ENCODE data around the gene BRCA2.

BRCA2 gene

DNA sequence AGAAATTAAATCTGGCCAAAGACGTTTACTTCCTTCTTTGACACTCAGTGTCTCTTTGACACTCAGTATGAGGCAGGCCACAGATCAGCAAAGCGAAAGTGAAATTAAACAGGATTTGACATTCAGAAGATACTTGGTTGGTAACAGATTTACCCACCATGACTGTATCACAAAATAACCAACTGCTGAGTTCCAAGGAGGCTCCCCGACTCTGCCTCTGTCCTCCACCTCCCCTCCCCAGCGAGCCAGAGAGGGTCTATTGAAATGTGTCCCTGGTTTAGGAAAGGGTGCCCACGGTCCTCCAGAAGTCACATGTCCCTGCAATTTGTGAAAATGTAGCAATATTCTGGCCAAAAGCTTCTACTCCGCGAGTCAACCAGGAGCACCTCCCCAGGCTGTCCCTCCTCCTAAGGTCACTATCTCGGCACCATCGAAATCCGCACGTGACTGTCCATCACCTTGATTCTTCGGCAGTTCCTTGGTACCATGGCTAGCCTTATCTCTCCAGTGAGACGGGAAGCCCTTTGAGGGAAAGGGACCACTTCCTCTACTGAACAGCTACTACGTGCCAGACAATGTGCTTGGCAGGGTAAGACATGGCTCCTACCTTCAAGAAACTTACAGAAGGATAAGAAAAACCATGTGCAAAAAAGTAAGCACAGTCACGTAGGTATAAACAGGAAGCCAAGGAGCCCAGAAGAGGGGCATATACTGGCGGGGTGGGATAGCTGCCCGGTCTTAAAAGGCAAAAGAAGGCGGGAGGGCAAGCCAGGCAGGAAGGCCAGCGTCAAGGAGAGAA, 111.1 kb downstream of the BRCA2 start:
- DNase-seq (ENCODE audit: low spot score) = peak; percentile 77
- TF ChIP-seq, protein P1, sequence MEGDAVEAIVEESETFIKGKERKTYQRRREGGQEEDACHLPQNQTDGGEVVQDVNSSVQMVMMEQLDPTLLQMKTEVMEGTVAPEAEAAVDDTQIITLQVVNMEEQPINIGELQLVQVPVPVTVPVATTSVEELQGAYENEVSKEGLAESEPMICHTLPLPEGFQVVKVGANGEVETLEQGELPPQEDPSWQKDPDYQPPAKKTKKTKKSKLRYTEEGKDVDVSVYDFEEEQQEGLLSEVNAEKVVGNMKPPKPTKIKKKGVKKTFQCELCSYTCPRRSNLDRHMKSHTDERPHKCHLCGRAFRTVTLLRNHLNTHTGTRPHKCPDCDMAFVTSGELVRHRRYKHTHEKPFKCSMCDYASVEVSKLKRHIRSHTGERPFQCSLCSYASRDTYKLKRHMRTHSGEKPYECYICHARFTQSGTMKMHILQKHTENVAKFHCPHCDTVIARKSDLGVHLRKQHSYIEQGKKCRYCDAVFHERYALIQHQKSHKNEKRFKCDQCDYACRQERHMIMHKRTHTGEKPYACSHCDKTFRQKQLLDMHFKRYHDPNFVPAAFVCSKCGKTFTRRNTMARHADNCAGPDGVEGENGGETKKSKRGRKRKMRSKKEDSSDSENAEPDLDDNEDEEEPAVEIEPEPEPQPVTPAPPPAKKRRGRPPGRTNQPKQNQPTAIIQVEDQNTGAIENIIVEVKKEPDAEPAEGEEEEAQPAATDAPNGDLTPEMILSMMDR (IDR thresholded peaks at IDR 0.05; ENCODE audit: extremely low read depth, missing control alignments) = no peak

DNA sequence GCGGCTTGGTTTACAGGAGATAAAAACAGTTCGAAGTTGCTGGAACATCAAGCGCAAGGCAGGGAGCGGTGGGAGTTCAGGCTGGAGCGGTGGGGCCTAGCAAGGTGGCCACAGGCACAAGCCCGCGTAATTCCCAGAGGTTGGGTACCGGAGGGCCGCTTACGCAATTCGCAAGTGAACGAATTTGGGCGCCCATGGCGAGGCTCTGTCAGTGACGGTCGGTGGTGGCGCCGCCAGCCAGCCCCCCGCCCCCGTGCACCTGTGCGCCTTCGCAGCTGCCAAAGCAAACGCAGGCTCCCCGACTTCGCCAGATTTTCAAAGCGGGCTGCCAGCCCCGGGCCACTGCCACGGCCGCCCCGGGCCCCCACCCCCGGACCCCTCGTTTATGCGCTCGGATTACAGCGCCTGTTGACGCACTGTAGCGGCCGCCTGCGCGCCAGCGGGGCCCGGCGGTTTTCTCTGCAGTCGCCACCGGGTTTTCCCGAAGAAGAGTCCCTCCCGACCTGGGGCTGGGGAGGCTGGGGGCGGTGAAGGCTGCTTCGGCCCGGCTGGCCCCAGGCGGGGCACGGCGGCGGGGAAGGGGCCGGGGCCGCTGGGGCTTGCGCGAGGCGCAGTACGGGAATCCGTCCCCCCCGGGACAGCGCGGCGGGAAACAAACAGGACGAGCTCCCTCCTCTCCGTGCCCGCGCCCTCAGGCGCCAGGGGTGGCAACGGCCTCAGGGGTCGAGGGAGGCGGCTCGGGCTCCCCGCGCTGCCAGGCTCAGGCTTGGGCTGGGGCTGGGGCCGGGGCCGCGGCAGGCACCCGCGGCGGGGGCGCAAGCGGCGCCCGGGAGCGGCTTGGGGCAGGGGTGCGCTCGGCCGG, 111.9 kb downstream of the BRCA2 start:
- TF ChIP-seq, protein P1 (IDR thresholded peaks at IDR 0.05; ENCODE audit: extremely low read depth, missing control alignments) = no peak
- peak; percentile 62 for DNase-seq (ENCODE audit: low spot score)

DNA sequence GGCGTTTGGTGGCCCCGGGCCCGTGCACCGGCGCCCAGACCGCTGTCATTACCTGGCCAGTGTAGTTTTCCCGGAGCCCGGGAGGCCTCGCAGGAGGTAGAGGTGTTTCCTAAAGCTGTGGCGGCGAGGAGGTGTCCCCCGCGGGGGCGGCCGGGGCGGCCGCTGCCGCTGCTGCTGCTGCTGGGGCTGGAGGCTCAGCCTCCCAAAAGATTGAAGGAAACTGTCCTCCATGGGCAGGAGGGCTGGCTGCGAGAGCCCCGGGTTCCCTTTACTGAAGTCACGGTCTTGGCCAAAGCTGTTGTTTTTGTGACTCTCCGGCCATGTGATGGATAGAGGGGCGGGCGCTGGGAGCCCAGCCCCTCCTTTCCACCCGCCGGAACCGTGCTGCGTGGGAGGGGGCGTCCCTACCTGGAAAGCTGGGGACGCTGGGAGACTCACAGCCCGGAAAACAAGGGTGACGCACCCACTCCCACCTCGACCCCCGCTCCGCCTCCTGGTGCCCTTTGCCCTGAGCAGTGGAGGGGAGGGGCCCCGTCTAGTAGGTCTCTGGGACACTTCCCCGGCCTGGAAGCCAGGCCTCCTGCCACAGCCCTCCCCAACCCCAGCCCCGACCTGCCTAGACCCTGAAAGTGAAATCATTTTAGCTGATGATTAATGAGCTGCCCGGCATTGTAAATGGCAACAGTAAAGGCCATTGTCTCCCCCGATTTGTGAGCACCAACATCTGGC, 112.7 kb downstream of the BRCA2 start, which contains the start of gene N4BP2L1:
N4BP2L1 (minus strand) TSS at position 279 of the 729 bp plus-strand sequence; CDS start at position 231, 48 bp downstream.
- DNase-seq (ENCODE audit: low spot score) = peak; percentile 91
- TF ChIP-seq, protein P1 (IDR thresholded peaks at IDR 0.05; ENCODE audit: extremely low read depth, missing control alignments) = no peak

DNA sequence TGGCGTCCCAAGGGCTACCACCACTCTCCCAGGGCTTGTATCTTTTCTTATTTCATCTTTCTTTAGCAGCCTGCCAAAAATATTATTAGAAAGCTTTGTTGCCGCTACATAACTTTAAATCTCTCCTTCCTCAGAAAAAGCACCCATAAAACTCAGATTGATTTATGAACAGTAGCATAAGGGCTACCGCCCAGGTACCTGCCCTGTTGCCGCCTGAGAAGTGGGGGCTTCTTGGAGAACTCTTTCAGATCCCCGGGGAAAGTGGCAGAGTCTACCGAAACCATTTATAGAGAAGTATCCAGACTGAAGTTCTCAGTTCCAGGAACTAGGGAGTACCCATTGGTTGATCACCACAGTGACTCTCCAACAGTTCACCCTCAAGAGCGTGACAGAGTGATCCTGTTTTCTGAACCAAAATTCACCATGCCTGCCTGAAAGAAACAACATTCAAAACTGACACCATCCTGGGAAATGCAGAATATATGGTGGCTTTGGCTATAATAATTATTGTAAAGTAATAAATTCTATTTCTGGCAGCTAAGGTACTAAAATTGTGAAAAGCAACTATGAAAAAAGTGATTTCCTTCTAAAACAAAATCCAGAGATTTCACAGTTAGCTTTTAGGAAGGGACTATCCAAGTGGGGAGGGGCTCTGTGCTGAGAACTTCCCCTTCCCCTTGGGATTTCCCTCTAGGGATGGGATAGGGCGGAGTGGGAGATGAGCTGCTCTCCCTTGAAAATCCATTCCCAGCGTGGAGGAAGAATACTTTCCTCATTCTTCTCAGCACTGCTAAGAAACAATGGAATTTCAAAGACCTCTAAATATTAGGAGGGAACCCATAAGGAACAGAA, 113.5 kb downstream of the BRCA2 start:
- DNase-seq (ENCODE audit: low spot score) = no peak
- TF ChIP-seq, protein P1 (IDR thresholded peaks at IDR 0.05; ENCODE audit: extremely low read depth, missing control alignments) = no peak

DNA sequence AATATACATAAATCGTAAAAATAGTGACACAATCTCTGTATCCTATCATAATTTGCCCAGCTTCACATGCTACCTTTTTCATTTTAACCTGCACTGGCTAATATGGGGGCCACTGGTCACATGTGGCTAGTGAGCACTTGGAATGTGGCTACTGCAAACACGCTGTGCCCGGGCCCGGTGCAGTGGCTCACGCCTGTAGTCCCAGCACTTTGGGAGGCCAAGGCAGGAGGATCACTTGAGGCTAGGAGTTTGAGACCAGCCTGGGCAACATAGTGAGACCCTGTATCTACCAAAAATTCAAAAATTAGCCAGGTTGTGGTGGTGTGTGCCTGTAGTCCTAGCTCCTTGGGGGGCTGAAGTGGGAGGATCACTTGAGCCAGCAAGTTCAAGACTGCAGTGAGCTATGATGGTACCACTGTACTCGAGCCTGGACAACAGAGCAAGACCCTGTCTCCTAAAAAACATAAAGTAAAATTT, 114.2 kb downstream of the BRCA2 start:
- TF ChIP-seq, protein P1 (IDR thresholded peaks at IDR 0.05; ENCODE audit: extremely low read depth, missing control alignments) = no peak
- no peak for DNase-seq (ENCODE audit: low spot score)

DNA sequence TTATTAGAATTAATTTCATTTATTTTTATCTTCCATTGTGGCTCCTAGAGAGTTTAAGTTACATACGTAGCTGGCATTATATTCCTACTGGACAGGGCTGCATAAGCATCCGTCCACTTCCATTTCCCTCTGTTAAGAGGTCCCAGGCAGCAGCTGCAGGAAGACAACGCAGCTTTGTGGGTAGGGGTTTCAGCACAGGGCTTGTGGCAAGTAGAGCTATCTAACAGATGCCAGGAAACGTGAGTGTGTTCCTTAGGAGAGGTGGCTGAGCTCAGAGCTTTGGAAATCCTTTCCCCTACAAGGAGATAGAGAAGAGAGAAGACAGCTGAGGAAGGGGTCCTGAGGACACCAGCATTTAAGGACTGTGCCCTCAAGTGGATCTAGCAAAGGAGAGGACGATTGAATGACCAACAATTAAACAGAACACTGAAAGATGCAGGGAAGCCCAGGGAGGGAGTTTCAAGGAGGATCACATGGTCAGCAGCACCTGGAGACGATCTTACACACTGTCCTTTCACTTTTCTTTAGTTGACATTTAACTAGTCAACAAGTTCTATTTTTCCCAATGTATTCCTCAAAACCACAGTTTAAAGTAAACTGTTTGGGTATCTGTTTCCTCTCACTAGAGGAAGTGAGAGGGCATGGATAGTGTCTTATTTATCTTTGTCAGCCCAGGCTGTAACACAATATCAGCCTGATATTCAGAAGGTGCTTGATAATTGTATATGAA, 114.9 kb downstream of the BRCA2 start:
- TF ChIP-seq, protein P1 (IDR thresholded peaks at IDR 0.05; ENCODE audit: extremely low read depth, missing control alignments) = no peak
- DNase-seq (ENCODE audit: low spot score) = no peak
